Suprapubic skin (tissue), 3 donors: ENCODE measurements around the gene TCTA.
"Not testable (repeated sequence)": the region's sequence is repeated elsewhere in the genome, so short reads cannot be mapped to it uniquely, and the experiment has no call there.

ENCODE experiments used
- EP300 ChIP-seq: sonication (generic); formaldehyde crosslinking; IDR thresholded peaks from one replicate; pipeline ENCODE4 v1.6.1; 2017; ENCODE audit warnings: antibody characterized with exemption
- TF ChIP-seq, protein P1 (sequence below), 2 donors: fragments of 200-600 bp in 1 of 2; fragments of 450-650 bp in 1 of 2; sonication (generic) in 1 of 2; IDR thresholded peaks; one replicate each; pipeline ENCODE4 v1.5.1; 2016 to 2019; ENCODE audit warnings: antibody characterized with exemption in 2 of 2, mild to moderate bottlenecking in 1 of 2, moderate library complexity in 1 of 2

DNA sequence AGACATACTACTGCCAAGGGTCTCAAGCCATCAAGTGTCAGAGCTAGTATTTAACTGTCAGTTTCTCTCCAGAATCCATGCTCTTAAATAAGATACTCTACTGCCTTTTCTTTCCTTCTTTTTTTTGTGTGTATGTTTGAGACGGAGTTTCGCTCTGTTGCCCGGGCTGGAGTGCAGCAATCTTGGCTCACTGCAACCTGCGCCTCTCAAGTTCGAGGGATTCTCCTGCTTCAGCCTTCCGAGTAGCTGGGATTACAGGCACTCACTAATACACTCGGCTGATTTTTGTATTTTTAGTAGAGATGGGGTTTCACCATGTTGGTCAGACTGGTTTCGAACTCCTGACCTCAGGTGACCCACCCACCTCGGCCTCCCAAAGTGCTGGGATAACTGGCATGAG is 6.7 kb upstream of the TCTA start:
- not testable (repeated sequence) for TF ChIP-seq EP300
- TF ChIP-seq, protein P1, sequence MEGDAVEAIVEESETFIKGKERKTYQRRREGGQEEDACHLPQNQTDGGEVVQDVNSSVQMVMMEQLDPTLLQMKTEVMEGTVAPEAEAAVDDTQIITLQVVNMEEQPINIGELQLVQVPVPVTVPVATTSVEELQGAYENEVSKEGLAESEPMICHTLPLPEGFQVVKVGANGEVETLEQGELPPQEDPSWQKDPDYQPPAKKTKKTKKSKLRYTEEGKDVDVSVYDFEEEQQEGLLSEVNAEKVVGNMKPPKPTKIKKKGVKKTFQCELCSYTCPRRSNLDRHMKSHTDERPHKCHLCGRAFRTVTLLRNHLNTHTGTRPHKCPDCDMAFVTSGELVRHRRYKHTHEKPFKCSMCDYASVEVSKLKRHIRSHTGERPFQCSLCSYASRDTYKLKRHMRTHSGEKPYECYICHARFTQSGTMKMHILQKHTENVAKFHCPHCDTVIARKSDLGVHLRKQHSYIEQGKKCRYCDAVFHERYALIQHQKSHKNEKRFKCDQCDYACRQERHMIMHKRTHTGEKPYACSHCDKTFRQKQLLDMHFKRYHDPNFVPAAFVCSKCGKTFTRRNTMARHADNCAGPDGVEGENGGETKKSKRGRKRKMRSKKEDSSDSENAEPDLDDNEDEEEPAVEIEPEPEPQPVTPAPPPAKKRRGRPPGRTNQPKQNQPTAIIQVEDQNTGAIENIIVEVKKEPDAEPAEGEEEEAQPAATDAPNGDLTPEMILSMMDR (IDR thresholded peaks at IDR 0.05) = not testable (repeated sequence)
